GM18520 (cell line): ENCODE measurements around the gene IFITM1.
"Not testable (repeated sequence)": the region's sequence is repeated elsewhere in the genome, so short reads cannot be mapped to it uniquely, and the experiment has no call there.

Source experiments
- ATAC-seq: cut with Tn5 transposase; IDR thresholded peaks from one replicate; pipeline ENCODE4 v1.9.1; 2021; ENCODE audit not compliant: unreplicated experiment

Gene IFITM1

DNA sequence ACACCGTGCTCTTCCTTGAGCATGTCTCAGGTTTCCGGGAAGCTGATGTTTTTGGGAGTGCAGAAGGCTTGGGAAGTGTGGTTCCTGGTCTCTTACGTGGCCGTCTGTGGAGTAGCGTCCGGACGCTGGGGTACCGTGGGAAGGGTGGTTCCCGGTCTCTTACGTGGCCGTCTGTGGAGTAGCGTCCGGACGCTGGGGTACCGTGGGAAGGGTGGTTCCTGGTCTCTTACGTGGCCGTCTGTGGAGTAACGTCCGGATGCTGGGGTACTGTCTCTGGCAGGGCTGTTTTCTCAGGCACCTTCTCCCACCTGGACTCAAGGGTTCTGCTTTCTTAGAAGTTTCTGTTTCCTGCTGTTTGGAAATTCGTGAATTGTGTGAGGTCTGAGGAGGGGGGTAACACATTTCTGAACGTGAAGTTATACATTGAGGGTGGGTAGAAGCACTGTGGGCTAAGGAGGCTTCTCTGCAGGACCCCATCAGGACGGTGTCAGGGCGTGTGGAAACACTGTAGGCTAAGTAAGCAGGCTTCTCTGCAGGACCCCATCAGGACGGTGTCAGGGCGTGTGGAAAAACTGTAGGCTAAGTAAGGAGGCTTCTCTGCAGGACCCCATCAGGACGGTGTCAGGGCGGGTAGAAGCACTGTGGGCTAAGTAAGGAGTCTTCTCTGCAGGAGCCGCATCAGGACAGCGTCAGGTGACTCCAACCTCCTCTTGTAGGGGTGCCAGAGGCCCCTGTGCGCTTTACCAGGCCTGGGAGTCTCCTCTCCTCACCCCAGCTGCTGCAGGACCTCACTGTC lies 12.2 kb downstream of the IFITM1 start:
- no peak for ATAC-seq

DNA sequence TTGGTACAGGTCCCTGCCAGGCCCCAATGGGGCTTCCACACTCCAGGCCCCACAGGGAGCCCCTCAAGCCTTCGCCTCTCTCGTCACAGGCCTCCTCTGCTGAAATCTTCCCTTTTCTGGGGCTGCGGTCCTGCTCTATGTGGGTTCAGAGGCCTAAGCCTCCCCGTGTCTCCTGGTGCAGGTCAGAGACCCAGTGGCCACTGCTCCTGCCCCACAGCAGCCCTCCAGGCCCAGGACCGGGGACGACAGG lies 12.7 kb downstream of the IFITM1 start:
- no peak for ATAC-seq

DNA sequence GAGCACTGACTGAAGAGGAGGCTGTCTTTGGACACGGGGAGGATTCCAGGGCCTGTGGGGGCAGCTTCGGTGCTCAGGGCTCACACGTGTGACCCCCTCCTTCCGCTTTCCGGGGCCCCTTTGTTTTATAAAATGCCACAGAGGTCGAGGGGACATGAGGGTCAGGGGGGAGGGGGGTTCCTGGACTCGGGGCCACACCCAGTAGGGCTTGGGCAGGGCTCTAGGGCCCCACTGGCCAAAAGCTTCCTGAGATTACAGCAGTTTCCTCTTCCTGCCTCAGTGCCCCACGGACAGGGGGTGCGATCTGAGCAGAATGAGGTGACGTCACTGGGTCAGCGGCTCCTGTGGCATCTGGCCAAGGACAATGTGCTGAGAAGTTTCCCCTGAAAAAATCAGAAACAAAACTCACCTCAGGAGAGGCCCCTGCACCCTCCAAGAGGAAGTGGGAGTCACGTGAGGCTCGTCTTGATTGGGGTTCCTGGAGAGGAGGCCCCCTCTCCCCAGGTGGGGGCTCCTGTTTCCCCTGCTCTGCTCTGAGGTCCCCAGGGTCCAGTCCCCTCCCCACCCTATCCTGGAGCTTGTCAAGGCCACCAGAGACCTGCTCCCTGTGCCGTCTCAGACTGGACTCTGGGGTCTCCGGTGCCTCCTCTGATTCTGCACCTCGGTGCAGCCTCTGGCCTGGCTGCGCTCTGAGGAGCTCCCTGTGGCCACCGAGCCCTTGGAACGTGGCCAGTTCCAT lies 13.2 kb downstream of the IFITM1 start:
- no peak for ATAC-seq

DNA sequence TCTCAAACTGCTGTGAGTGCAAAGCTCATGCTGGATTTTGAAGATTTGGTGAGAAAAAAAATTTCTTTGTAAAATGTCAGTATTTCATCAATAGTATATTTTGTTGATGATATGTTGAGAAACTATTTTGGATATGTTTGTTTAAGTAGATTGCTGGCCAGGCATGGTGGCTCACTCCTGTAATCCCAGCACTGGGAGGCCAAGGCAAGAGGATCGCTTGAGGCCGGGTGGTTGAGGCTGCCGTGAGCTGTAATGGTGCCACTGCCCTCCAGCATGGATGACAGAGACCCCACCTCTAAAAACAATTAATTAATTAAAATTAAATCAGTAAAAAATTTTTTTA lies 13.7 kb downstream of the IFITM1 start:
- no peak for ATAC-seq

DNA sequence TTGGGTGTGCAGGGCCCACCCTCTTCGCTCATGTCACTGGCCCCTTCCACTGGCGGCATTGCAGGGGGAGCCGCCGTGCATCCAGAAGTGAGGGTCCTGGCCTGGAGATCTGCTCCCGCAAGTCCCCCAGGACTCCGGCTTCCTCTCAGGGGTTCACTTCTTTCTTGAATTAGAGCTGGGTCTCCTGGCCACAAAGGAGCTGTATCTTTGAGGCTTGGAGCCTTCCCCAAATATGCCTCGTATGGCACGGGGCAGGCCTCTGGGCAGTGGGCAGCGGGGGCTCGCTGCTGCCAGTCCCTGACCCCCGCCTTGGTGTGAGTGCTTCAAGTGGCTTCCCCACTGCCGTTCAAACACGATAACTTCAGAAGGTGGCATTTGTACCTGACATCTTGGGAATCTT lies 14.2 kb downstream of the IFITM1 start:
- ATAC-seq, result no peak

DNA sequence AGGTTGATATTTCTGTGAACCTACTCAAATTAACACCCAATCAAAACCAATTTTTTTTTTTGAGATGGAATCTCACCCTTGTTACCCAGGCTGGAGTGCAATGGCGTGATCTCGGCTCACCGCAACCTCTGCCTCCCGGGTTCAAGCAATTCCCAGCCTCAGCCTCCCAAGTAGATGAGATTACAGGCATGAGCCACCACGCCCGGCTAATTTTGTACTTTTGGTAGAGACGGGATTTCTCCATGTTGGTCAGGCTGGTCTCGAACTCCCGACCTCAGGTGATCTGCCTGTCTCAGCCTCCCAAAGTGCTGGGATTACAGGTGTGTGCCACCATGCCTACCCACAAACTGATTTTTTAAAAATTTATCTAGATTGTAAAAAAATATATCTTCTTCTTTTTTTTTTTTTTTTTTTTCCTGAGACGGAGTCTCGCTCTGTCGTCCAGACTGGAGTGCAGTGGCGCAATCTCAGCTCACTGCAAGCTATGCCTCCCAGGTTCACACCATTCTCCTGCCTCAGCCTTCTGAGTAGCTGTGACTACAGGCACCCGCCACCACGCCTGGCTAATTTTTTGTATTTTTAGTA lies 14.8 kb downstream of the IFITM1 start:
- not testable (repeated sequence) for ATAC-seq

DNA sequence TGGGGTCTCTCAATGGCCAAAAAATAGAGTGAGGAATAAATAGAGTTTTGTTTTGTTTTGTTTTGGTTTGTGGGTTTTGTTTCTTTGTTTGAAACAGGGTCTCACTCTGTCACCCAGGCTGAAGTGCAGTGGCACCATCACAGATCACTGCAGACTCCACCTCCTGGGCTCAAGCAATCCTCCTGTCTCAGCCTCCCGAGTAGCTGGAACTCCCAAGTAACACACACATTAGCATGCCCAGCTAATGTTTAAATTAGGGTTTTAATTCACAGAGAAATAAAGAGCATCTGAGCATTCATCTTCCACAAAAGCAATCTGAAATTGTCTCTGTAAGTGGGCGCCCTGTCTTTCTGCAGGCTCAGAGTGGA lies 16.0 kb downstream of the IFITM1 start:
- ATAC-seq, result no peak

DNA sequence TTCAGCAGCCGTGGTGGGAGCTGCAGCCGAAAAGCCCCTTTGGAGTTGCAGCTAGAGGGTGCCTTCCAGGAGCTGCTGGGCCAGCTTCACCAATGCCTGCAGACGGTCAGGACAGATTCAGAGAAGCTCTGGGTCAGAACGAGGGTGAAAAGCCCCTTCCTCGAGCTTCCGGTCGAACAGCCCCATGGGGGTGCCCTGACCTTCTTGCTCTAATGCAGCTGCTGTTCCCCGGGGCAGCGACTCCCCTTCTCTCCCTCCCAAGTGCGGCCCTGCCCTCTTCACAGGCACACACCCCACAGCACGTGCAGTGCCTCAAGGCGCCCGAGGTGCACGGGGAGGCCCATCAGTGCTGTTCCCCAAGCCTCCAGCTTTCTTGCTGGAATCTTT lies 16.5 kb downstream of the IFITM1 start:
- ATAC-seq, result no peak

DNA sequence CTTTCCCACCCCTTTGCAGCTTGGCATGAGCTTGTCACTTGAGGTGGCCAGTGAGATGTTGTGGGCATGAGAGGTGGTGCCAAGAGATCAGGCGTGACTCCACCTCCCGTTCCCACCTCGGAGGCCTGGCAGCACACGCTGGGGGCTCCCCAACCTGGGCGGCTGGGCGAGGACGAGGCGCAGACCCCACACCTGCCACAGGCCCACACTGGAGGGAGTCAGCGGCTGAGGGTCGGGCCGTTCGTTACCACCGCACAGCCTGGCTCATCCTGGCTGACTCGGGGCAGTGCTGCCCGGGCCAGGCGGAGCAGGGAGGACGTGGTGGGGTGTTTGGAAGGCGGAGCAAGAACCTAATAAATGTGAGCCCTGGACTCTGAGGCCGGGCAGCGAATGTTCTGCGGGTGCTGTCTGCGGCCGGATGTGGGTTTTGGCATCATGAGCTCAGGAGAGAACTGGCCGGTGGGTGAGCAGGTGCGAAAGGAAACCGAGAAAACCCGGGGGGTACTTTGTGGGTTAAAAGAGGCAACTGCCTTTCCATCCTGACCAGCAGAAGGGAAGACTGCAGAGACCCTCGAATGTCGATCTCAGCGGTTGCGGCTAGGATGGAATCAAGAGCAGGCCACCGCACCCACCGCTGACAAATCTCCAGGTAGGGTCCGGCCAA lies 17.0 kb downstream of the IFITM1 start:
- no peak for ATAC-seq

DNA sequence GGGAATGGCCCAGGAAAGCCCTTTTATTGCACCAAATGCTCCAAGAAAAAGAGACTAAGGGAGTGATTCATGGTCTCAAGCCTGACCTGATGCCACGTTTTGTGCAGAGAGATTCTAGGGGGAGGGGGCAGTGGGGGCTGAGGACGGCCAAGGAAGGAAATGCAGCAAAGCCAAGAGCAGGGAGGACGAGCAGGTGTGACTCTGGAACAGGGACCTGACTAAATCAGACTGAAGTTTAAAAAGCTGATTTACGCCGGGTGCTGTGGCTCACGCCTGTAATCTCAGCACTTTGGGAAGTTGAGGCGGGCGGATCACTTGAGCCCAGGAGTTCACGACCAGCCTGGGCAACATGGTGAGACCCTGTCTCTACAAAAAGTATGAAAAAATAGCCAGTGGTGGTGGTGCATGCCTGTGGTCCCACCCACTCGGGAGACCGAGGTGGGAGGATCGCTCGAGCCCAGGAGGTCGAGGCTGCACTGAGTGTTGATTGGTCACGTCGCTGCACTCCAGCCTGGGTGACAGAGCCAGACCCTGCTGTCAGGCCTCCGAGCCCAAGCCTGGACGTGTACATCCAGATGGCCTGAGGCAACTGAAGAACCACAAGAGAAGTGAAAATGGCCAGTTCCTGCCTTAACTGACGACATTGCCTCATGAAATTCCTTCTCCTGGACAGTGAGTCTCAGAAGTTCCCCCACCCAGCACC lies 17.7 kb downstream of the IFITM1 start:
- no peak for ATAC-seq

DNA sequence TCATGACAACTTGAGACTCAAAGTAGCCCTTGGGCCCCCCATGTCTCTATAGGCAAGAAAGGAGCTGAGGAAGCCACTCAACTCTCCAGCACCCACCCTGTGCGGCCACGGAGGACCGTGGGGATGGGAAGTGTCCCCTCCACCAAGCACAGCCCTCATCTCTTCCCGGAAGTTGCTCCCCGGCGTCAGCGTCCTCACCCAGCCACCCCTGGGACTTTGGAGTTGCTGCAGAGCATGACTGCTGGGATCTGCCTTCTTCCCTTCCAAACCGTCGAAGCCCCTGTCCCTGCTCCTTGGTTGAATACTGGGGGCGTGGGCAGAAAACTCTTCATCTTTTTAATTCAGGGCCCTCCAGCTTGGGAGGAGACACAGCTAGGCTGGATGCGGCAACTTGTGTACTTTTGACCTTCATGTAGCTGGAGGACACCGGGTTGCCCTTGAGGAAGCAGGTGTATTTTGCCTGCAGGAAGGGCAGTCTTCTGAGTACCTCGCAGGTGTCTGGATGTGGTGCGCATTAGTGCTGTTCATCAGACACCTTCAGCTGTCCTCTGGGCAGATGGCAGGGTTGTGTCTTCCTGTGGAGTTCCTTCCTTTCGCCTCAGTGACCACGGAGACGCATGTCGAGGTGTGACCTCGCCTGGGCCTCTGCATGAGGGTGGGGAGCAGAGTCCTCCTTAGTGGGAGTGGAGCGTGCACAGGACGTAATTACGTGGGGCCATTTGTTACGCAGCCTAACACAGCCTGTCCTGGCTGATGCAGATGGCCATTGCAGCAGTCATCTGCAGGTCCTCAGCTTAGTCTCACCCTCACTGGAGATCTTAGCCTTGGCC lies 19.0 kb downstream of the IFITM1 start:
- no peak for ATAC-seq

DNA sequence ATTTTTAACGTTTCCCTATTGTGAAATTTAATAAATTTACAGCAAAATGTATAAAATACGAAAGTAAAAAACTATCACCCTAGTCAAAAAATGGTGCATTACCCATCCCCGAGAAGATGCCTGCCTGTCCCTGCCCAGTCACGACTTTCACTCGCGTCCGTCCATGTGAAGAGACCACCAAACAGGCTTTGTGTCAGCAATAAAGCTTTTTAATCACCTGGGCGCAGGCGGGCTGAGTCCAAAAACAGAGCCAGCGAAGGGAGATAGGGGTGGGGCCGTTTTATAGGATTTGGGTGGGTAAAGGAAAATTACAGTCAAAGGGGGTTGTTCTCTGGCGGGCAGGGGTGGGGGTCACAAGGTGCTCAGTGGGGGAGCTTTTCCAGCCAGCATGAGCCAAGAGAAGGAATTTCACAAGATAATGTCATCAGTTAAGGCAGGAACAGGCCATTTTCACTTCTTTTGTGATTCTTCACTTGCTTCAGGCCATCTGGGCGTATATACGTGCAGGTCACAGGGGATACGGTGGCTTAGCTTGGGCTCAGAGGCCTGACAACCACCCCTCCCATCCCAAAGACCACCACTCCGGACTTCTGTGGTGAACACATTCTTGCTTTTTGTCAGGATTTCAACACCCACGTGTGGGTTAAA lies 19.9 kb downstream of the IFITM1 start:
- not testable (repeated sequence) for ATAC-seq

DNA sequence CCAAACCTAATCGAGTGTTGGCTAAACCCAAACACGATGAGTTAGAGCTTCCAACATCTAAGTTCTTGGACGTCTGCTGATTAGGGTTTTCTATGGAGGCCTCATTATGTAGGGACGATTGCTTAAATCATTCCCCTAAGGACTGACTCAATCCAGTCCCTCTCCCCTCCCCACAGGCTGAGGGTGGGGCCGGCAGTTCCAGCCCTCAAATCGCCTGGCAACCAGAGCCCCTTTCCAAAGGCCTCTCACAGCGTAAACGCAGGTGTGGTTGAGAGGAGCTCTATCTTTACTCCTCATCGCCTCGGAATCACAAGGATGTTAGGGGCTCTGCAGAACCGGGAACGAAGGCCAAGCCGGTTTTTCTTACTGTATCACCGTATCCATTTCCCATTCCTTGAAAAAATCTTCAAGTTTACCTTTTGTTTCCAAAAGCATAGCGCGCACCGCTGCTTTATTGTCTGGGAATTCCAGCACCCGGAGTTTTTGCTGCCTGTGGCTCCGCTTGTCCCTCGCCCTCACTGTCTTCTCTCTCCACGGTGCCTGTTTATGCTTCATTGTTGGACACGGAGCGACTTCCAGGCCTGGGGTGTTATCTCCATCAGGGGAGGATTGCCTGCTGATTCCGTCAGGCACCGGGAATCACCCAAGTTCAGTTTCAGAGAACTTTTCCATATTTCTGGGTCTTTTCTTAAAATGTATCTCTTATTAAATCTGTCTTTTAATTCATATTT lies 20.6 kb downstream of the IFITM1 start:
- no peak for ATAC-seq

DNA sequence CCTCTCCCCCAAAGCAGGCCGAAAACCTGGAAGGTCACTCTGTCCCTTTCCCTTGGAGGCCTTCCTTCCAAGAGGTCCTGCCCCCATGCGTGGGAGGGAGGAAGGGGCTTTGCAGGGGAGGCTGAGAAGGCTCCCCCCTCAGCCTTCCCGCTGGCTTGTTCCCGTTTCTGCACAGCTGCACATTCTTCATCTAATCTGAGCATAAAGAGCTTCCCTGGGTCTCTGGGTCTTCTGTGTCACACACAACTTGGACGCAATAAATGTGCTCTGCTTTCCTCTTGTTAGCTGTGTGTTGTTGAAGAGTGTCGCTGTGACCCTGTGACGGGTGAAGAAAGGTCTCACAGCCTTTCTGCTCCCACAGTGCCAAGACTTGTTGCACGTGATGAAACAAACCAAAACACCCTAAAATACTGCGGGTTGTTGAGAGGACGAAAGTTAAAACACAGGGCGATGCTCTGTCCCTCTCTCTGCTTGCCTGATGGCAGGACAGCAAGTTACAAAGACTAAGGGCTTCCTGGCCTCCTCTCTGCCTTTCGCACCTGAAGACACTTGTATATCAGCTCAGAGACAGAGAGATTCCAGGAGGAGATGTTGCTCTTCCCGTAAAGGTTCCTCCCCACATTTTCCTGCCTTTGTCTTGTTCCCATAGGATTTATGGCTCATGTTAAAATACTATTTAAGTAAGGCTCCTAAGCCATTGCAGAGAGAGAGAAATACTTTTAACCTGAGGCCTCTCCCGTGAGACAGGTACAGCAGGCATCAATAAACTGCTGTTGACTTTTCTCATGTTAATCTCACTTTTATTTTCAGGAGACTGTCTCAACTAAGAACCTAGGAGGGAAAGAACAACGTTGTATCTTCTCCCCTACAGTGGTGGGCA lies 22.2 kb downstream of the IFITM1 start:
- ATAC-seq, result no peak

DNA sequence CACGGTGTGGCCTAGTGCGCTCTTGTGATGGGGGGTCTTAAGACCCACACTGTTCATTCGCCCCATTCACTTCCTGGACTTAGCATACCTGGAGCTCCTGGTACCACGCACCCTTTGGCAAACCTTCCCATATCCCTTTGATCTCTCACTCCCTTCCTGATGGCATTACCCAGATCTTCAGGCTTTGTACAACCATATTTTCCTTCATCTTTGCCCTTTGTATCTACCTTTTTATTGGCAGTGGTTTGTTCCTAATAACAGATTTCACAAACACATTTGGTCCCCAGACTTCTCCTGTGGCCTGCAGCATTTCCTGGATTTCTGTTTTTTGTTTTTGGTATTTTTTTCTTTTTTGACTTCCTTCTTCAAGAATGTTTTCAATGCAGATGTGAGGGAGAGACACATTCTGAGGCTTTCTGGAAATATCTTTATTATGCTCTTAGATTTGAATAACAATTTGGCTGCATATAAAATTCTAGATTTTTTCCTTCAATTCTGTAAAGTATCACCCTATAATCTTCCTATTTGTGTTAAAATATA lies 22.9 kb downstream of the IFITM1 start:
- ATAC-seq, result no peak

DNA sequence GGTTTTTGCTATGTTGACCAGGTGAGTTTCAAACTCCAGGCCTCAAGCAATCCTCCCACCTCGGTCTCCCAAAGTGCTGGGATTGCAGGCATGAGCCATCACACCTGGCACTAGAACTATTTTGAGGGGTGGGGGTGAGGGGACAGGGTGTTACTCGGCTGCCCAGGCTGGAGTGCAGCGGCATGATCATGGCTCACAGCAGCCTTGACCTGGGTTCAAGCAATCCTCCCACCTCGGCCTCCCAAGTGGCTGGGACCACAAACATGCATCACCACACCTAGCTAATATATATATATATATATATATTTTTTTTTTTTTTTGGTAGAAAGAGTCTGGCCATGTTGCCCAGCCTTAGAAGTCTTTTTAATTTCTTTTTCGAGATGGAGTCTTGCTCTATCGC lies 23.9 kb downstream of the IFITM1 start:
- ATAC-seq, result no peak

DNA sequence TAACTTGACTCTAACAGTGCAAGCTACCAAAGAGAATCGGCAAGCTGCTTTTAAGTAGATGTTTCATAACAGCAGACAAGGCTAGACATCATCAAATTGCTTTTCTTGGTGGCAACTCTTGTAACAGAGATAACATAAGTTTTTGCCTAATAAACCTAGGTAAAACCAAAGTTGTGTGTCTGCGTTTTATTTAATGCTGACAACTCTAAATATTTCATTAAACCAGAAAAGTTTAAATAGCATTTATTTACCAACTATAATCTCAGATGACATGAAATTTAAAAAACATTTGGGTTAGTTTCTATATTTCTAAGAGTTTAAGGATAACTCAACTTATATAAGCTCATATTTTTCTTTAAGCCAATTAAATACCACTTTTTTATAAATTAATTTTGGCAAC lies 26.1 kb downstream of the IFITM1 start:
- no peak for ATAC-seq
